ENCODE data around the gene NLRC5.

- TF ChIP-seq CTCF (IDR thresholded peaks at IDR 0.05) (no peak), POLR2A (IDR thresholded peaks at IDR 0.05) (no peak), EP300 (IDR thresholded peaks at IDR 0.05) (no peak), POLR2AphosphoS5 (IDR thresholded peaks at IDR 0.05) (no peak)
These were observed 8.6 kb downstream of the NLRC5 start for GRCh38 chr16:56997931-56998330.
